Upper lobe of right lung (tissue), 1 donor: ENCODE results near the gene SVIL. TPM values are rescaled to one million over a fixed set of nuclear protein-coding genes. Genes with fewer than 3 reads are reported as not detected.
A peak's percentile ranks its signal among the peaks of the same experiment; 100 is the strongest.

ENCODE experiments used
- ATAC-seq: fragments of 200-7000 bp; cut with Tn5 transposase; one replicate; pipeline ENCODE4 v1.9.1; 2020; ENCODE audit warnings: mild to moderate bottlenecking, moderate library complexity
- DNase-seq: peaks from one replicate; pipeline ENCODE4 v3.0.0-alpha.2; 2020
- H3K27ac ChIP-seq: fragments of 200-600 bp; one replicate; pipeline ENCODE4 v1.8.0; 2022
- H3K27me3 ChIP-seq: fragments of 200-600 bp; one replicate; pipeline ENCODE4 v1.8.0; 2022; ENCODE audit warnings: mild to moderate bottlenecking
- H3K36me3 ChIP-seq: fragments of 200-600 bp; one replicate; pipeline ENCODE4 v1.8.0; 2022
- H3K4me1 ChIP-seq: fragments of 200-600 bp; one replicate; pipeline ENCODE4 v1.8.0; 2022
- H3K4me3 ChIP-seq: fragments of 200-600 bp; one replicate; pipeline ENCODE4 v1.8.0; 2022; ENCODE audit warnings: mild to moderate bottlenecking
- H3K9me3 ChIP-seq: fragments of 200-600 bp; one replicate; pipeline ENCODE4 v1.8.0; 2022
- CTCF ChIP-seq: fragments of 200-600 bp; IDR thresholded peaks from one replicate; pipeline ENCODE4 v1.8.0; 2022; ENCODE audit warnings: antibody characterized with exemption
- intact Hi-C: fragments of 100-400 bp; cut with DNase I; formaldehyde crosslinking; loops from one replicate; pipeline ENCODE4 v1.11.0; 2022
- total RNA-seq: library from RNA; stranded (reverse); fragmentation: NEBNext Ultra II Directional; extraction: Animal tissue kit (Norgen Biotek cat#: 25700); gene quantifications from one replicate; pipeline ENCODE4 v1.2.1, GENCODE V29; 2021
- donor health status: DM: no; HTN: yes; CAD: no; lungs with severe emphysema.

Gene SVIL
- total RNA-seq, 1 donor from 2014 or later, result 106 TPM

GRCh38 chr10:29666201-29666600, 31.4 kb upstream of the SVIL start:
- DNase-seq, result no peak
- no peak for ATAC-seq

GRCh38 chr10:29663718-29664117, 28.9 kb upstream of the SVIL start:
- Histone ChIP-seq H3K9me3 (no peaks in the 10 kb centered on the region), H3K4me3 (no peak overlapping the region), H3K4me1 (peaks cover 25% of the 10 kb centered on the region), H3K36me3 (no peaks in the 10 kb centered on the region), H3K27me3 (no peaks in the 10 kb centered on the region), H3K27ac (no peak overlapping the region)
- ATAC-seq (no peak), DNase-seq (no peak)
- intact Hi-C loops, result no loop called here
- no peak for TF ChIP-seq CTCF

More at GRCh38 chr10:29666201-29666600, 31.4 kb upstream of the SVIL start:
- no peaks in the 10 kb centered on the region for H3K36me3 ChIP-seq
- no peak overlapping the region for H3K4me3 ChIP-seq
- no peaks in the 10 kb centered on the region for H3K27me3 ChIP-seq
- intact Hi-C loops, result no loop called here
- no peak for TF ChIP-seq CTCF
- H3K4me1 ChIP-seq, result peaks cover 12% of the 10 kb centered on the region
- H3K9me3 ChIP-seq, result no peaks in the 10 kb centered on the region
- H3K27ac ChIP-seq, result no peak overlapping the region

GRCh38 chr10:29658984-29659965, 24.5 kb upstream of the SVIL start:
- Histone ChIP-seq H3K4me1 (peaks cover 32% of the 10 kb centered on the region), H3K27ac (peak overlapping the region; percentile 73), H3K36me3 (peaks cover 15% of the 10 kb centered on the region), H3K9me3 (no peaks in the 10 kb centered on the region), H3K4me3 (no peak overlapping the region), H3K27me3 (no peaks in the 10 kb centered on the region)
- DNase-seq (peak; percentile 76), ATAC-seq (peak; percentile 96)
- intact Hi-C loops, result no loop called here
- peak; percentile 49 for TF ChIP-seq CTCF

- no peak for TF ChIP-seq CTCF
These were observed 23.0 kb upstream of the SVIL start for GRCh38 chr10:29657719-29658274.

GRCh38 chr10:29656451-29656992, 21.8 kb upstream of the SVIL start:
- no peak for TF ChIP-seq CTCF
- H3K9me3 ChIP-seq, result no peaks in the 10 kb centered on the region
- intact Hi-C loops, result no loop called here
- H3K27ac ChIP-seq, result no peak overlapping the region
- peaks cover 29% of the 10 kb centered on the region for H3K4me1 ChIP-seq
- H3K4me3 ChIP-seq, result no peak overlapping the region
- DNase-seq (no peak), ATAC-seq (no peak)
- H3K36me3 ChIP-seq, result peaks cover 15% of the 10 kb centered on the region
- H3K27me3 ChIP-seq, result no peaks in the 10 kb centered on the region

More at GRCh38 chr10:29657719-29658274, 23.0 kb upstream of the SVIL start:
- intact Hi-C loops, result no loop called here
- H3K4me1 ChIP-seq, result peaks cover 32% of the 10 kb centered on the region
- no peak overlapping the region for H3K27ac ChIP-seq
- DNase-seq (no peak), ATAC-seq (no peak)
- peaks cover 15% of the 10 kb centered on the region for H3K36me3 ChIP-seq
- no peaks in the 10 kb centered on the region for H3K9me3 ChIP-seq
- no peak overlapping the region for H3K4me3 ChIP-seq
- no peaks in the 10 kb centered on the region for H3K27me3 ChIP-seq
